ENCODE data around the gene ACCS.
A peak's percentile ranks its signal among the peaks of the same experiment; 100 is the strongest.

The ACCS gene

DNA sequence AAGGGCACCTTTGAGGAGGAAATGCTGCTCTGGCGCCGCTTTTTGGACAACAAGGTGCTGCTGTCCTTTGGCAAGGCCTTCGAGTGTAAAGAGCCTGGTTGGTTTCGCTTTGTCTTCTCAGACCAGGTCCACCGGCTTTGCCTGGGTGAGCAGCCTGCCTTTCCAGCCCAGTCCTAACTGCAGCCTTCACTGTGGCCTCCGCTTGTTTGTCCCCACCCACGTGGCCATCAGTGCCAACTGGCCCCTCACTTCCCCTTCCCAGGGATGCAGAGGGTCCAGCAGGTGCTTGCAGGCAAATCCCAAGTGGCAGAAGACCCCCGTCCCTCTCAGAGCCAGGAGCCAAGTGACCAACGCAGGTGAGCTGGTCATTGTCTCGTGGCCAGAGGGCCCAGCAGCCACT lies 17.4 kb downstream of the ACCS start:
- Histone ChIP-seq H3K27me3 (ENCODE audit: control insufficient read depth in 5 of 5, insufficient read depth in 4 of 5, low read length in 5 of 5) (no peaks in the 10 kb centered on the region), H3K36me3 (ENCODE audit: control insufficient read depth in 5 of 5, insufficient read depth in 5 of 5, low read length in 5 of 5) (peaks cover 13 to 59% (median 41%) of the 10 kb centered on the region in 5 donors), H3K9ac (ENCODE audit: low read length in 5 of 5) (no peak overlapping the region), H3K4me1 (ENCODE audit: control insufficient read depth in 5 of 5, insufficient read depth in 5 of 5, low read length in 5 of 5) (no peaks in the 10 kb centered on the region), H3K27ac (ENCODE audit: low read depth, low read length) (no peak overlapping the region), H3K4me3 (ENCODE audit: low read depth in 1 of 5, low read length in 5 of 5) (no peak overlapping the region), H3K9me3 (ENCODE audit: control insufficient read depth in 5 of 5, low read length in 5 of 5) (peaks cover 0 to 4% (median 0%) of the 10 kb centered on the region in 5 donors)

- Histone ChIP-seq H3K9ac (ENCODE audit: low read length in 5 of 5) (no peak overlapping the region), H3K27me3 (ENCODE audit: control insufficient read depth in 5 of 5, insufficient read depth in 4 of 5, low read length in 5 of 5) (no peaks in the 10 kb centered on the region), H3K4me3 (ENCODE audit: low read depth in 1 of 5, low read length in 5 of 5) (no peak overlapping the region), H3K27ac (ENCODE audit: low read depth, low read length) (no peak overlapping the region), H3K4me1 (ENCODE audit: control insufficient read depth in 5 of 5, insufficient read depth in 5 of 5, low read length in 5 of 5) (no peaks in the 10 kb centered on the region), H3K36me3 (ENCODE audit: control insufficient read depth in 5 of 5, insufficient read depth in 5 of 5, low read length in 5 of 5) (peaks cover 13 to 54% (median 37%) of the 10 kb centered on the region in 5 donors), H3K9me3 (ENCODE audit: control insufficient read depth in 5 of 5, low read length in 5 of 5) (peaks cover 0 to 4% (median 0%) of the 10 kb centered on the region in 5 donors)
Measured at GRCh38 chr11:44083906-44084305, 17.8 kb downstream of the ACCS start.

DNA sequence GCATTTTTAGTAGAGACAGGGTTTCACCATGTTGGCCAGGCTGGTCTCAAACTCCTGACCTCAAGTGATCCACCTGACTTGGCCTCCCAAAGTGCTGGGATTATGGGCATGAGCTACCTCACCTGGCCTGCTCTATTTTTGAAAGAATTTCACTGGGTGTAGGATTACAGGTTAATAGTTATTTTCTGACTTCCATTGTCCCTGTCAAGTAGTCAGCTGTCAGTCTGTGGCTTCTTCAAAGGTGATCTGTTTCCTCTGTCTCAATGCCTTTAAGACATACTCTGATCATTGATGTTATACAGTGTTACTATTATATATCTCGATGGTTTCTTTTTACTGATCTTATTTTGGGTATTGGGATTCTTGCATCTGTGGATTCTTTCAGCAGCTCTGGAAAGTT lies 19.3 kb downstream of the ACCS start:
- Histone ChIP-seq H3K9me3 (ENCODE audit: control insufficient read depth in 5 of 5, low read length in 5 of 5) (peaks cover 0 to 4% (median 0%) of the 10 kb centered on the region in 5 donors), H3K9ac (ENCODE audit: low read length in 5 of 5) (no peak overlapping the region), H3K4me3 (ENCODE audit: low read depth in 1 of 5, low read length in 5 of 5) (no peak overlapping the region), H3K27me3 (ENCODE audit: control insufficient read depth in 5 of 5, insufficient read depth in 4 of 5, low read length in 5 of 5) (no peaks in the 10 kb centered on the region), H3K36me3 (ENCODE audit: control insufficient read depth in 5 of 5, insufficient read depth in 5 of 5, low read length in 5 of 5) (peaks cover 17 to 43% (median 28%) of the 10 kb centered on the region in 5 donors), H3K4me1 (ENCODE audit: control insufficient read depth in 5 of 5, insufficient read depth in 5 of 5, low read length in 5 of 5) (no peaks in the 10 kb centered on the region), H3K27ac (ENCODE audit: low read depth, low read length) (no peak overlapping the region)

- Histone ChIP-seq H3K9me3 (ENCODE audit: control insufficient read depth in 5 of 5, low read length in 5 of 5) (peaks cover 0 to 4% (median 0%) of the 10 kb centered on the region in 5 donors), H3K27ac (ENCODE audit: low read depth, low read length) (no peak overlapping the region), H3K4me1 (ENCODE audit: control insufficient read depth in 5 of 5, insufficient read depth in 5 of 5, low read length in 5 of 5) (peaks cover 0 to 6% (median 0%) of the 10 kb centered on the region in 5 donors), H3K36me3 (ENCODE audit: control insufficient read depth in 5 of 5, insufficient read depth in 5 of 5, low read length in 5 of 5) (peaks cover 5 to 13% (median 8%) of the 10 kb centered on the region in 5 donors), H3K27me3 (ENCODE audit: control insufficient read depth in 5 of 5, insufficient read depth in 4 of 5, low read length in 5 of 5) (no peaks in the 10 kb centered on the region), H3K9ac (ENCODE audit: low read length in 5 of 5) (no peak overlapping the region), H3K4me3 (ENCODE audit: low read depth in 1 of 5, low read length in 5 of 5) (no peak overlapping the region)
Measured at GRCh38 chr11:44088377-44088776, 22.3 kb downstream of the ACCS start.

- H3K4me3 ChIP-seq (ENCODE audit: low read depth in 1 of 5, low read length in 5 of 5), result no peak overlapping the region
Measured at GRCh38 chr11:44088871-44089270, 22.8 kb downstream of the ACCS start.

GRCh38 chr11:44090539-44090938 lies 24.5 kb downstream of the ACCS start:
- peaks cover 0 to 4% (median 0%) of the 10 kb centered on the region in 5 donors for H3K36me3 ChIP-seq (ENCODE audit: control insufficient read depth in 5 of 5, insufficient read depth in 5 of 5, low read length in 5 of 5)
- H3K27ac ChIP-seq (ENCODE audit: low read depth, low read length), result no peak overlapping the region
- no peaks in the 10 kb centered on the region for H3K9me3 ChIP-seq (ENCODE audit: control insufficient read depth in 5 of 5, low read length in 5 of 5)
- H3K4me3 ChIP-seq (ENCODE audit: low read depth in 1 of 5, low read length in 5 of 5), result no peak overlapping the region
- no peaks in the 10 kb centered on the region for H3K27me3 ChIP-seq (ENCODE audit: control insufficient read depth in 5 of 5, insufficient read depth in 4 of 5, low read length in 5 of 5)
- H3K4me1 ChIP-seq (ENCODE audit: control insufficient read depth in 5 of 5, insufficient read depth in 5 of 5, low read length in 5 of 5), result peaks cover 0 to 11% (median 4%) of the 10 kb centered on the region in 5 donors
- no peak overlapping the region for H3K9ac ChIP-seq (ENCODE audit: low read length in 5 of 5)

More at GRCh38 chr11:44088871-44089270, 22.8 kb downstream of the ACCS start:
- peaks cover 0 to 6% (median 0%) of the 10 kb centered on the region in 5 donors for H3K4me1 ChIP-seq (ENCODE audit: control insufficient read depth in 5 of 5, insufficient read depth in 5 of 5, low read length in 5 of 5)
- H3K36me3 ChIP-seq (ENCODE audit: control insufficient read depth in 5 of 5, insufficient read depth in 5 of 5, low read length in 5 of 5), result peaks cover under 1 to 8% (median 5%) of the 10 kb centered on the region in 5 donors
- H3K27ac ChIP-seq (ENCODE audit: low read depth, low read length), result no peak overlapping the region
- H3K27me3 ChIP-seq (ENCODE audit: control insufficient read depth in 5 of 5, insufficient read depth in 4 of 5, low read length in 5 of 5), result no peaks in the 10 kb centered on the region
- H3K9me3 ChIP-seq (ENCODE audit: control insufficient read depth in 5 of 5, low read length in 5 of 5), result peaks cover 0 to 4% (median 0%) of the 10 kb centered on the region in 5 donors
- no peak overlapping the region for H3K9ac ChIP-seq (ENCODE audit: low read length in 5 of 5)

GRCh38 chr11:44094260-44094868 lies 28.3 kb downstream of the ACCS start:
- H3K9me3 ChIP-seq (ENCODE audit: control insufficient read depth in 5 of 5, low read length in 5 of 5), result no peaks in the 10 kb centered on the region
- peaks cover 2 to 23% (median 14%) of the 10 kb centered on the region in 5 donors for H3K4me1 ChIP-seq (ENCODE audit: control insufficient read depth in 5 of 5, insufficient read depth in 5 of 5, low read length in 5 of 5)
- H3K9ac ChIP-seq (ENCODE audit: low read length in 5 of 5), result no peak overlapping the region
- peaks cover 0 to 4% (median 0%) of the 10 kb centered on the region in 5 donors for H3K36me3 ChIP-seq (ENCODE audit: control insufficient read depth in 5 of 5, insufficient read depth in 5 of 5, low read length in 5 of 5)
- no peak overlapping the region for H3K27ac ChIP-seq (ENCODE audit: low read depth, low read length)
- H3K27me3 ChIP-seq (ENCODE audit: control insufficient read depth in 5 of 5, insufficient read depth in 4 of 5, low read length in 5 of 5), result no peaks in the 10 kb centered on the region
- H3K4me3 ChIP-seq (ENCODE audit: low read depth in 1 of 5, low read length in 5 of 5), result no peak overlapping the region

DNA sequence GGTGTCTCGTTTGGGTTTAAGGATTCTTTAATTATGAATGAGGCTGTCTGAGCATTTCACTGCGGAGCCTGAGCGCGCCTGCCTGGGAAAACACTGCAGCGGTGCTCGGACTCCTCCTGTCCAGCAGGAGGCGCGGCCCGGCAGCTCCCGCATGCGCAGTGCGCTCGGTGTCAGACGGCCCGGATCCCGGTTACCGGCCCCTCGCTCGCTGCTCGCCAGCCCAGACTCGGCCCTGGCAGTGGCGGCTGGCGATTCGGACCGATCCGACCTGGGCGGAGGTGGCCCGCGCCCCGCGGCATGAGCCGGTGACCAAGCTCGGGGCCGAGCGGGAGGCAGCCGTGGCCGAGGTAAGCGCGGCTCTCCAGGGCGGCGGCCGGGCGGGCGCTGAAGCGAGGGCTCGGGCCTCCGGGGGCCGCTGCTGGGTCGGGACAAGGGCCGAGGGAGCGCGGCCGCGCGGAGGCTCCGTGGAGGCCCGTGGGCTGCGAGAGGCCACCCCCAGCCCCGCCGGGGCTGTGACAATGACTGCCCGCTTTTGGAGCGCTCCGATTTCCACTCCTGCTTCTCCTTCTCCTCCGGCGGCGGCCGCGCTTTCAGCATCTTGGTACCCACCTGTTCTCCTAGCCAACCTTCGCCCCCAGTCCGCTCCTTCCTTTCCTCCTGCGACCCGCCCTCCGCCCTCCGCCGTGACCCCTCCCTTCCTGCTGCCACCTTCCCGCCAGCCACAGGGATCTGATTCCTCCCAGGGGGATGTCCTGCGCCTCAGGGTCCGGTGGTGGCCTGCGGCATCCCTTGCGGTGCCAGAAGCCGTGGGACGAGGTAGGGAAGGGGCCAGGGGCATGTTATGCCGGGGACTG lies 29.7 kb downstream of the ACCS start, which contains the start of gene EXT2:
Gene EXT2, plus strand, starts transcription at position 173 of the 854 bp plus-strand sequence. CDS start 12,035 bp downstream, outside the sequence.
- H3K9ac ChIP-seq (ENCODE audit: low read length in 5 of 5), result peak within 1 kb of the TSS; percentile 63 to 92 (median 90)
- peaks cover 2 to 21% (median 14%) of the 10 kb centered on the region in 5 donors for H3K4me1 ChIP-seq (ENCODE audit: control insufficient read depth in 5 of 5, insufficient read depth in 5 of 5, low read length in 5 of 5)
- H3K27ac ChIP-seq (ENCODE audit: low read depth, low read length), result peak within 1 kb of the TSS; percentile 60

GRCh38 chr11:44096360-44097185 lies 30.5 kb downstream of the ACCS start:
- Histone ChIP-seq H3K27me3 (ENCODE audit: control insufficient read depth in 5 of 5, insufficient read depth in 4 of 5, low read length in 5 of 5) (no peaks in the 10 kb centered on the region), H3K27ac (ENCODE audit: low read depth, low read length) (peak overlapping the region; percentile 60), H3K4me3 (ENCODE audit: low read depth in 1 of 5, low read length in 5 of 5) (peak overlapping the region in 4 of 5 donors; percentile 74 to 87 (median 80)), H3K9me3 (ENCODE audit: control insufficient read depth in 5 of 5, low read length in 5 of 5) (no peaks in the 10 kb centered on the region), H3K4me1 (ENCODE audit: control insufficient read depth in 5 of 5, insufficient read depth in 5 of 5, low read length in 5 of 5) (peaks cover 2 to 30% (median 20%) of the 10 kb centered on the region in 5 donors), H3K9ac (ENCODE audit: low read length in 5 of 5) (peak overlapping the region in 4 of 5 donors; percentile 89 to 92 (median 90)), H3K36me3 (ENCODE audit: control insufficient read depth in 5 of 5, insufficient read depth in 5 of 5, low read length in 5 of 5) (peaks cover 0 to 7% (median 2%) of the 10 kb centered on the region in 5 donors)

More for the DNA sequence above, 29.7 kb downstream of the ACCS start, which contains the start of gene EXT2:
- Histone ChIP-seq H3K27me3 (ENCODE audit: control insufficient read depth in 5 of 5, insufficient read depth in 4 of 5, low read length in 5 of 5) (no peaks in the 10 kb centered on the region), H3K9me3 (ENCODE audit: control insufficient read depth in 5 of 5, low read length in 5 of 5) (no peaks in the 10 kb centered on the region), H3K4me3 (ENCODE audit: low read depth in 1 of 5, low read length in 5 of 5) (peak within 1 kb of the TSS; percentile 57 to 87 (median 79)), H3K36me3 (ENCODE audit: control insufficient read depth in 5 of 5, insufficient read depth in 5 of 5, low read length in 5 of 5) (peaks cover 0 to 7% (median 2%) of the 10 kb centered on the region in 5 donors)

All from subcutaneous abdominal adipose tissue (tissue), 5 donors.